GM19468 (cell line): ENCODE measurements around the gene ZNF609.
A peak's percentile ranks its signal among the peaks of the same experiment; 100 is the strongest.
"Not testable (repeated sequence)": the region's sequence is repeated elsewhere in the genome, so short reads cannot be mapped to it uniquely, and the experiment has no call there.

Experiments
- ATAC-seq: cut with Tn5 transposase; IDR thresholded peaks from one replicate; pipeline ENCODE4 v1.9.1; 2021; ENCODE audit warnings: mild to moderate bottlenecking, moderate library complexity, moderate number of reproducible peaks; ENCODE audit not compliant: unreplicated experiment; ENCODE audit errors: extremely low read depth

The ZNF609 gene

DNA sequence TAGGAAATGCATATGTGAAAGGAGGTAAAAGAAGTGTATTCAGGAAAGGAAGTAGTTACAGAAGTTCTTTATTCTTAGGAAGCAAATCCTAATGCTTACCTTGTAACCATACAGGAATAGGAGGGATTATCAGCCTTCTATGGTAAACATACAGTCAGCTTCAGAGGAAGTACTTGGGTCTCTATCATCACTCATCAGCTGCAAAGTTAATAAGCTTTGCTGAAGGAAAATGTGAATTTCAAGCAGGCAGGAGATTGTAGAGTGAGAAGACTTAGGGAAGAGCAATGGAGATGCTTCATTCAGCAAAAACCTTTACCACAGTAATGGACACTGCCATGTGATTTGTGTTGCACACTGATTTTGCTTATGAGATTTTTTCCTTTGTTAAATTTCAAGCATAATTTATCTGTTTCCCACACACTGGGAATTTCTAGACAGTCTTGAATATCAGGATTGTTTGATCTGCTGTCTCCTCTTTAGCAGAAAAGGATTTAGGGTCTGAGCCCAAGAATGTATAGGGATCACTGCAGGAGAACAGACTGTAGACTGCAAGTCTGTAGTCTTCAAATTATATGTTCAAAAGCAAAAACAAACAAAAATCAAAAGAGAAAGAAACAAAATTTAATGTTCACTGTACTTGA lies 150.8 kb downstream of the ZNF609 start:
- ATAC-seq, result no peak

GRCh38 chr15:64614519-64614918 lies 154.1 kb downstream of the ZNF609 start:
- ATAC-seq, result no peak

- ATAC-seq, result no peak
Observed at GRCh38 chr15:64617727-64618126, 157.3 kb downstream of the ZNF609 start.

DNA sequence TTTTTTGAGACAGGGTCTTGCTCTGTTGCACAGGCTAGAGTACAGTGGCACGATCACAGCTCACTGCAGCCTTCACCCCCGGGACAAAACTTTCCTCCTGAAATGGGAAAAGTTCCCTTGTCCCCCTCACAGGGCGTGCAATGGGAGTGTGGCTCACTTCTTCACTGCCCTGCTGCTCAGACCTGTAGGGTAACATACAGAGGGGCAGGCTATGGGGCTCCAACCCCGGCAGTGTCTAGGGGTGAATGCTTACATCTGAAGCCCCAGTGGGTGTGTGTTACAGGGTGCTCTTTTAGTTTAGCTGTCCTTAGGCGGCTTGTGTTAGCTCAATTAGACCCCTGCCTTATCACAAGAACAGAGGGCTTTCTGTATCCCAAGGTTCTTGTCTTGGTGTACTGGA lies 157.8 kb downstream of the ZNF609 start:
- ATAC-seq, result no peak

DNA sequence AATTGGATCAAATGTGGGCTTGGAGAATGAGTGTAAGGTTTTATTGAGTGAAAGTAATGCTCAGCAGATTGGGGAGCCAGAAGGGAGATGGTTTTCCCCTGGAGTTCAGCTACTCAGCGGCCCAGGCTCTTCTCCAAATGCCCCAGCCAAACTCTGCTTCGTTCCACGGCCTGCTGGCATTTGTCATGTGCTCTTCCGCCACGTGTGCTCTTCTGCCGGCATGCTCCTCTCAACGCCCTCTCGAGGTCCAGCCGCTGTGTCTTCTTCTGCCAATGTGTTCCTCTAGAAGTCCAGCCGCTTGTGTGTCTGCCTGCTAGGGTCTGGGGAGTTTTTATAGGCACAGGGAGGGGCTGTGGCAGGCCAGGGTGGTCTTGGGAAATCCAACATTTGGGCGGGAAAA lies 158.2 kb downstream of the ZNF609 start:
- no peak for ATAC-seq

DNA sequence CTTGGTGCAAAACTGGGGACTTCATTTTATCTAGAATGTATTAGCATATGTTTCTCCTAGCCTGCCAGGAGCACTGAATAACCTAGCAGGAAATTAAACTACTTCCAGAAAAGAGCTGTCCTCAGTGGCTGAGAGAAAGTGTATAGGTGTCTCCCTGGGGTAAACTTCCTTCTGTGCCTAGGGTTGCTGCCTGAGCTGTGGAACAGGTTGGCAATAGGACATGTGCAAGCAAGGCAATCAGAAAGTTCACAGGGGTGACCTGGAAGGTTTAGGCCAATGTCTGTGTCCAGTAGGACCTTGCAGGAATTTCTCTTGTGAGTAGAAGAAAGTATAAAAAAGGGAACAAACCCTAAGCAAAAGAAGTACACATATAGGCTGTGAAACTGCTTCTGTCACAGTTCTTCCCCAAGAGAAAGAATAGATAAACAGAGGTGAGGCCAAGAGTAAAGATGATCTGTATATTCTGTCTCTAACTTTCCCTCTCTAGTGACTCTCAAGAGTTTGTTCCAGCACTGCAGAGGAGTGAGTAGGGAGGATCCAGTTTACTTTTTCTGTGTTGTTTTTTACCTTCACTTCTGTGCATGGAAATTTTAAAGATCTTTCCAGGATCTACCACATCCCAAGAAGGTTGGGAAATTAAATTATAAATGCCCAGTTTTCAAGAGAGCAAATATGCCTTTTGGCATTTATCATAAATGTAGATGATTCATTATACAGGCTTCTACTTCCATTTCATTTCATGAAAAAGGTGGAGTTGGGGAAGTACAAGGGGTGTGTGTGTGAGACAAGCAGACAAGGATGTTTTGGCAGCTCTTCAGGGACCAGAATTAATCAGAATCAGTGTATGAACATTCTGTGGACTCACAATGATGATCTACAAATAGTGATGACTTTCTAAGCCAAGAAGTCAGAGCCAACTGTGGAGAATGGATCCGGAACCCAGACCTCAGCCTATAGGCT lies 159.8 kb downstream of the ZNF609 start:
- no peak for ATAC-seq

DNA sequence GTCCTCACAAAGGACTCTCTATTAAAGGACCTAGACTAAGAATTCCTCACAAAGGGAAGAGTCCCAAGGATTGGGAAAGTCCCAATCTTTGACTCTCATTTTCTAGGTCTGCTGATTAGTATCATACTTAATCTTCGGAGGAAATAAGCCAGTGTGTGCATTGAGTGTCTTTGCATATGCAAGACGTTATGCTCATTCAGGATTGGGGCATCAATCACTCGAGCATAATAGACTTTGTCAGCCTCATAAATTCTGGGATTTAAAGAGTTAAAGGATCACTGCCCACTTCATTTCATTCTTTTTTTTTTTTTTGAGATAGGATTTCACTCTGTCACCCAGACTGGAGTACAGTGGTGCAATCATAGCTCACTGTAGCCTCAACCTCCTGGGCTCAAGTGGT lies 160.7 kb downstream of the ZNF609 start:
- no peak for ATAC-seq

GRCh38 chr15:64622410-64623260 lies 162.3 kb downstream of the ZNF609 start:
- ATAC-seq, result peak; percentile 67

GRCh38 chr15:64623347-64623996 lies 163.1 kb downstream of the ZNF609 start:
- no peak for ATAC-seq

DNA sequence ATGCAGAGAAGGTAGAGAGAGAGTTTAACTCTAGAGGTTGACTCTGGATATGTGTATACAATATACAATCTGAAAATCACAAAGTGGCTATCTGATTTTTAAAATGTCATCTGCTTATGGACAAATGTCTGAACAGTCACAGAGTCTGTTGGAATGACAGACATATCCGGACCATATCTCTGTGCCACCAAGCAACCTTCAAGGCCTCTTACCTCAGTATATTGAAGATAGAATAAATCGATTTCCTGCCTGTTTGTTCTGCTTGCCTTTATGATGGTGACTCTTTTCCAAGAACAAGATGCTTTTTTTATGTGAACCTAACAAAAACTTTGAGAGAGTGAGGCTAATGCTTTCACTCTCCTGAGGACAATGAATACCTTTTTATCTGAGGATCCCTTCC lies 163.9 kb downstream of the ZNF609 start:
- no peak for ATAC-seq

DNA sequence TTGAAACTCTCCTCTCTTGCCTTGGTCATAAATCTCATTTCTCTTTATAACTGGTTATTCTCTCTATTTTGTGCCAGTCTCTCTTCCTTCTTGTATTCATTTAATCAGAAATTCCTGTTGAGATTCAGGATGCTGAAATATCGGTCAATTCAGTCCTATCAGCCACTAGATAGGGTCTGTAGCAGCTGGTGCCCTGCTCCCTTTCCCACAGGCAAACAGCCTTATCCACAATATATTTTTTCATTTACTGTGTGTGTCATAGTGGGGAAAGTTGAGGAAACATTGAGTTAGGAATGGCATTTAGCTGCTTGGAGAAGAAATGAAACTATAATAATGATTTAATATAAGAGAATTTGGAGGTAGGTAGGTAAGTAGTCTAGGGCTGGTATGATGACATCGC lies 168.7 kb downstream of the ZNF609 start:
- ATAC-seq, result no peak

DNA sequence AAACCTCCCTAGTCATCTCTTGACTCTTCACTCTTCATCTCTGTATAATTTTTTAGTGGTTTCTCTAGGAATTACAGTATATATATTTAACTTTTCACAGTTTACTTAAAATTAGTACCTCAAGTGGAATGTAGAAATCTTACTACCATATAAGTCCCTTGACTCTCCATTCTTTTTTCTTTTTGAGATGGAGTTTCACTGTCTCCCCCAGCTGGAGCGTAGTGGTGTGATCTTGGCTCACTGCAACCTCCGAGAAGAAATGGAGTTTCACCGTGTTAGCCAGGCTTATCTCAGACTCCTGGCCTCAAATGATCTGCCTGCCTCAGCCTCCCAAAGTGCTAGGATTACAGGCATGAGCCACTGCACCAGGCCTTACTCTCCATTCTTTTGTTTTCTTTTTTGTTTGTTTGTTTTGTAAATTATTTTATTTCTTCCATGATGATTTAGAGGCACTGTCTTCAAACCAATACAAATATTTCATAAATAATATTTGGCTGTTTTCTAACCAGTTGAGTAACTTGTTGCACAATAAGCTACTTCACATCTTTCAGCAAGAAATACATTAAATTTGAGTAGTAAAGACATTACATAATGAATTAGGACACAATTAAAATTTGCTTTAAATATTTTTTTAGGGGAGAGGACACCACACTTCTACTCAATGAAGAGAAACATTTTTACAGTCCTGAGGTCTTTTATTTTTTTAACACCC lies 170.2 kb downstream of the ZNF609 start:
- no peak for ATAC-seq

GRCh38 chr15:64632639-64633038 lies 172.3 kb downstream of the ZNF609 start:
- not testable (repeated sequence) for ATAC-seq

- ATAC-seq, result no peak
Observed at GRCh38 chr15:64633332-64633731, 173.0 kb downstream of the ZNF609 start.

DNA sequence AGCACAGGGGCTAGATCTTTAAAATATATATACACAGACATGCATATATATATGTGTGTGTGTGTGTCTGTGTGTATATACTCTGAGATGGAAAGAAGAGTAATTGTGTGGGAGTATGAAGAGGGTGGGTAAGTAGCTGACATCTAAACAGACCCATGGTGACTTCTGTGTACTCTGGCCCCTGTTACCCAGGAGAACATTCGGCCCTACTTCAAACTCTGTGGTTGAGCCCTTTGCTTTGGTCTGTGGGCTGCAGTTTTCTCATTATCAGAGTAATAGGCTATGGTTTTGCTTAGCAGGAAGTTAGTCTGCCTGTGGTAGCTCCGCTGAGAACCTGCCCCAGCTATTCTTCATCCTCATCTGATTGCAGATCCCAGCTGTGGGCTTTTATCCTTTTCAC lies 173.6 kb downstream of the ZNF609 start:
- ATAC-seq, result peak; percentile 44

GRCh38 chr15:64634576-64635498 lies 174.5 kb downstream of the ZNF609 start:
- no peak for ATAC-seq

DNA sequence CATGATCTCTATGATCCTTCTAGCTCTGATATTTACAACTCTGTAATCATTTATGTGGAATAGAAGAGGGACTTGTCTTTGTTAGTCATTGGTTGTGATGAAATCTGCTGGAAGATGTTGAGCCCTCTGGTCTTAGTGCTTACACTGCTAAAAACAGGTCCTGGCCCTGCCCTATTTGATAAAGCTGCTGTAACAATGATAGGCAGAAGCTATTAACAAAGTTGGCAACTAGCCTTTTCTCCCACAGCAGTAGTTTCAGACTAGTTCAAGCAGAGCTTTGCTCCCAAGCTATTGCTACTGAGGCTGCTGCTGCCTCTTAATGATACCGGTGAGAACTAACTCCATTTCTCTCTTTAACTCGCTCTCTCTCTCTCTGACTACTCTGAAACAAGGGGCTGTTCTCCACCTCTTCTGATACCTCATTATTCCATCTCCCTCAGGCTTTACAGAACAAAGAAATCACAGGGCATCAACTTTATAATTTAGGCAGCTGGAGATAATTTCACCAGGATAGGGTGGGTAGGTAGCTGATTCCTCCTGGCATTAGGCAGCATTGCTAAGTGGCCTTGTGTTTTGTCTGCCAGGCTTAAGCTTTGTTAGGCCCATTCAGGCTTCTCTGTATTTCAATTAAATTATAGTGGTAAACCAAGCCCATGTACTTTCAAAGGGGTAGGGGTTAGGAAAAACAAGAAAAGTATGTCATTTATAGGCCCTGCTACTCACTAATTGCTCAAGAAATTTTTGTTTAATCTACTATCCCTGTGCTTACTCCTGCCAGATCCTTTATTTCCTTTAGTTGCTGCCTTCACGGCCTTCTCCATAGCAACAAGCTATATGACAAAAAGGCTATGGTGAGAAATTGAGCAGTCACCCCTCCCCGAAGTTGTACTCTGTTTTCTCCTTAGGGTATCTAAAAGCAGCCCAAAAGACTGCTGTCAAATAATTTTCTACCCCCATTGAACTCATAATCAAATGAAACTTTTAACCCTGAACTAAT lies 175.4 kb downstream of the ZNF609 start:
- ATAC-seq, result no peak
